Measurements from ENCODE around the gene ME1.

The ME1 gene

DNA sequence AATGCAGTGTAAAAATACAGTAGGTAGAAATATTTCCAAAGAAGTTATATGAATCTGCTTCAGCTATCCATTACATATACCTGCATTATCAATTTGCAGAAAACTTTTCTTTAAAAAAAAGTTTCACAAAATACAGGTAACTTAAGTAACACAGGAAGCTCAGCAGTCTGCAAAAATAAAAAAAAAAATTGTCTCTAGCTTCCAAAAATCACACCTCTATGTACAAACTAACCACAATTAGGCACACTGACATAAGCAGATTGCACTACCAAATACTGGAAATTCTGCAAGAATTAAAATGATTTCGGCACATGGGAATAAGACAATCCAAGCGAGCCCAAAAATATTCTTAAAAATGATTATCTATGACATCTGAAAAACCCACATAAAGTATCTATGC is 41.2 kb downstream of the ME1 start:
- no peak overlapping the region for H3K4me3 ChIP-seq (ENCODE audit: low read depth, low read length)
- TF ChIP-seq, protein P1, sequence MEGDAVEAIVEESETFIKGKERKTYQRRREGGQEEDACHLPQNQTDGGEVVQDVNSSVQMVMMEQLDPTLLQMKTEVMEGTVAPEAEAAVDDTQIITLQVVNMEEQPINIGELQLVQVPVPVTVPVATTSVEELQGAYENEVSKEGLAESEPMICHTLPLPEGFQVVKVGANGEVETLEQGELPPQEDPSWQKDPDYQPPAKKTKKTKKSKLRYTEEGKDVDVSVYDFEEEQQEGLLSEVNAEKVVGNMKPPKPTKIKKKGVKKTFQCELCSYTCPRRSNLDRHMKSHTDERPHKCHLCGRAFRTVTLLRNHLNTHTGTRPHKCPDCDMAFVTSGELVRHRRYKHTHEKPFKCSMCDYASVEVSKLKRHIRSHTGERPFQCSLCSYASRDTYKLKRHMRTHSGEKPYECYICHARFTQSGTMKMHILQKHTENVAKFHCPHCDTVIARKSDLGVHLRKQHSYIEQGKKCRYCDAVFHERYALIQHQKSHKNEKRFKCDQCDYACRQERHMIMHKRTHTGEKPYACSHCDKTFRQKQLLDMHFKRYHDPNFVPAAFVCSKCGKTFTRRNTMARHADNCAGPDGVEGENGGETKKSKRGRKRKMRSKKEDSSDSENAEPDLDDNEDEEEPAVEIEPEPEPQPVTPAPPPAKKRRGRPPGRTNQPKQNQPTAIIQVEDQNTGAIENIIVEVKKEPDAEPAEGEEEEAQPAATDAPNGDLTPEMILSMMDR (IDR thresholded peaks at IDR 0.05; ENCODE audit: insufficient read depth, low read length, missing control alignments) = no peak
- ChIA-PET CTCF (no interaction called here), POLR2A (no interaction called here)
- no peak for DNase-seq (ENCODE audit: low read depth, low spot score)

DNA sequence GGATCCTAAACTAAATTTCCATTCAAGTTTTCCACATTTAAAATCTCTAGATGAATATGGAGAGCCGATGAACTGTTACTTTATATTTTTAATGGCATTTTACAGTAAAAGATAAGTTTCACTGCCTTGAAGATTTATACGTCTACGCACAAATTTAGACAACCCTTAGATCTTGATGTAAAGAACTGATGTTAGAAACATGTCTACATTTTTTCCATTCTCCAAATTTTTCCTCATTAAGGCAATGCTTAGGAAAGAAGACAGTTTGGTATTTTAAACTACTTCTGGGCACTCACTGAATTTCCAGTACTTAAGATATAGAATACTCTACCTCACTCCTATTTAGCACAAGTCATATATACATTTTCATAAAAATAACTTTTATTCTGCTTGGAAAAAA is 45.4 kb downstream of the ME1 start:
- DNase-seq (ENCODE audit: low read depth, low spot score) = no peak
- no peak overlapping the region for H3K4me3 ChIP-seq (ENCODE audit: low read depth, low read length)
- TF ChIP-seq, protein P1 (IDR thresholded peaks at IDR 0.05; ENCODE audit: insufficient read depth, low read length, missing control alignments) = no peak
- CTCF ChIA-PET = no interaction called here
- POLR2A ChIA-PET = no interaction called here

DNA sequence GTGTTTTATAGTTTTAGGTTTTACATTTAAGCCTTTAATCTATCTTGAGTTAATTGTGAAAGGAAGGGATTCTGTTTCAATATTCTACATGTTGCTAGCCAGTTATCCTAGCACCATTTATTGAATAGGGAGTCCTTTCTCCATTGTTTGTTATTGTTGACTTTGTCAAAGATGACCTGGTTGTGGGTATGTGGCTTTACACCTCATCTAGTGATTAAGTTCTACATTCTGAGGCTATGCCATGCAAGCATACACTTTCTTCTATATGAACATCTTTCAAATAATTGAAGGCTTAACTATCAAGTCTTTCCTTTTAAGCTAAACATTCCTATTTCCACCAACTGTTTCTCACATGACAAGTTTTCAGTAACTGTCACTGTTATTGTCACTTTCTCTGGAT is 46.1 kb downstream of the ME1 start:
- H3K4me3 ChIP-seq (ENCODE audit: low read depth, low read length) = no peak overlapping the region
- no peak for DNase-seq (ENCODE audit: low read depth, low spot score)
- ChIA-PET CTCF (no interaction called here), POLR2A (no interaction called here)
- TF ChIP-seq, protein P1 (IDR thresholded peaks at IDR 0.05; ENCODE audit: insufficient read depth, low read length, missing control alignments) = no peak

DNA sequence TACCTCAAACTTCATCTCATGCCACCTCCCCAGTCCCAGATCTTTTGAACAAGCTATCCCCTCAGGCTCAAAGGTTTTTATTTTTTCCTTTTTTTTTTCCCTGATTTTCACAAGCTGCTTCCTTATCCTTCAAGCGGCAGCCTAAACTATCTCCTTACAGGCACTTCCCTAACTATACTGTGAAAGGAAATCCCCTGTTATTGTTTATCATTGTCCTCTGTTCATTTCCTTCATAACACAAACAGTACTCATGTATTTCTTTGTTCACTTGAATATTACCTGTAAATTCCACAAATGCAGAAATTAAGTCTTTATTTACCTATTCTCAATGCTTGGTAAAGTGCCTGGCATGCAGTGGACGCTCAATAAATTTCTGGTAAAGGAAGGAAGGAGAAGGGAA is 48.9 kb downstream of the ME1 start:
- H3K4me3 ChIP-seq (ENCODE audit: low read depth, low read length) = no peak overlapping the region
- ChIA-PET POLR2A (no interaction called here), CTCF (interaction anchor here (1.1 to 2.3 kb wide), 4 partner anchors 15 to 316 kb away, joined by 3 to 10 read pairs (median 6); partner anchors contain the start of genes DOP1A, PRSS35 and UBE3D)

DNA sequence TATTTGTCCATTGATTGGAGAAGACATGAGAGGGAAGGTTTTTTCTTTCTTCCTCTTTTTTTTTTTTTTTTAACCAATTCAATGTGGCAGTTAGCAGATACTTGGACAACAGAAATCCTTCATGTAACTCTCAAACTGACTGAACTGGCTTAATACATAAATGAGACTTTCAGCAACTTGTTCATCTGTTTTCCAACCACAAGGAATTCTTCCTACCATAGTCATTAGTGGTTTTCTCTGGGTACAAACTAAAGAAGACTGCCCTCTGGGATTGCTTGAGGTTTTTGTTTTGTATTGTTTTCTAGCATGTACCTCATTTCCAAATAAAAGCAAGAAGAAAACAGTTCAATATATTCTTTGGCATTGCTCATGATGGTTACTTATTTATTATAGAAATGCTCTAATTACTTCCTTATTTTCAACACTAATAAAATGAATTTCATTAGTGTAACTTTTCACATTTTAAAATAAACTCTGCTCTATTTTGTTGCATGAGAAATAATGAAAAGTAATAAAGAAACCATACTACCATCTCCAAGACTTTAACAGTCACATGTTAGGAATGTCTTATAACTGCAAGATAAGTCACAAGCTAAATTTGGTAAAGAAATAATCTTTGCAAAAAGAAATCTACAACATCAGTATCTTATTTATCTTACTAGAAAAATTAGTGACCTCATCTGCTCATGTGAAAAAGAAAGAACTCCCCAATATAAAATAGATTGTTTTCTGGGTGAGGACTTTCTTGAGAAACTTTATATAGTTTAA is 52.0 kb downstream of the ME1 start:
- no peak overlapping the region for H3K4me3 ChIP-seq (ENCODE audit: low read depth, low read length)
- ChIA-PET POLR2A (no interaction called here), CTCF (interaction anchor here (1.4 kb wide), 1 partner anchor 313 kb away, joined by 3 read pairs; the partner anchor contains the start of gene UBE3D)
- TF ChIP-seq, protein P1 (IDR thresholded peaks at IDR 0.05; ENCODE audit: insufficient read depth, low read length, missing control alignments) = no peak
- DNase-seq (ENCODE audit: low read depth, low spot score) = no peak

More for the DNA sequence above, 48.9 kb downstream of the ME1 start:
- DNase-seq (ENCODE audit: low read depth, low spot score) = no peak
- TF ChIP-seq, protein P1 (IDR thresholded peaks at IDR 0.05; ENCODE audit: insufficient read depth, low read length, missing control alignments) = no peak

DNA sequence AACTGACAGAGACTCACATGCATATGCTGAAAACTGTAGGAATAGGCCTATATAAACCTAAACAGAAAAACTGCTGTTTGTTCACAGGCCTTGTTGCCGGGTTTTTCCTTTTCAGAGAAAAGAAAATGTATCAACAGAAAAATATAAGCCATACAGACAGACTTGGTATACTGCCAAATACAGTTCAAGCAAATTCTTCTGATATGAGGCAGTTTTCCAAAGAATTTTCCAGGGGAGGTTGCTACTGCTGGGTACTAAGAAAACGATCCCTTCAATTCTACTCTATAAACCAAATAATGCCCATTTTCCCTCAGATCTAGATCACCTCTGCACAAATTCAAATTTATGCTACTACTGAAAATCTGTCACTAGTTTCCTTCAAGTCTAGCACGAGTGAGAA is 59.4 kb downstream of the ME1 start:
- ChIA-PET POLR2A (no interaction called here), CTCF (interaction anchor here (1.3 to 1.6 kb wide), 2 partner anchors 15 to 165 kb away, joined by 3 to 4 read pairs; no protein-coding TSS in a partner anchor)
- no peak overlapping the region for H3K4me3 ChIP-seq (ENCODE audit: low read depth, low read length)
- TF ChIP-seq, protein P1 (IDR thresholded peaks at IDR 0.05; ENCODE audit: insufficient read depth, low read length, missing control alignments) = no peak
- no peak for DNase-seq (ENCODE audit: low read depth, low spot score)

Data from AG04449 (cell line).